Tibial nerve (tissue), 4 donors: Measurements from ENCODE around the gene MON2. TPM values are rescaled to one million over a fixed set of nuclear protein-coding genes. Genes with fewer than 3 reads are reported as not detected.

Source experiments
- DNase-seq, 2 donors: peaks; one replicate each; pipeline ENCODE4 v3.0.0-alpha.2; 2019; ENCODE audit warnings: low spot score in 2 of 2
- H3K27ac ChIP-seq, 4 donors: fragments of 200-600 bp; sonication (generic) in 3 of 4; one replicate each; pipeline ENCODE4 v1.5.1; 2017 to 2019; ENCODE audit warnings: mild to moderate bottlenecking in 1 of 4
- H3K27me3 ChIP-seq, 2 donors: fragments of 200-600 bp; sonication (generic) in 1 of 2; one replicate each; pipeline versions ENCODE4 v1.5.1 to v1.6.0; 2017 to 2019
- H3K36me3 ChIP-seq, 3 donors: fragments of 200-600 bp; sonication (generic); one replicate each; pipeline ENCODE4 v1.5.1; 2018 to 2019
- H3K4me1 ChIP-seq, 4 donors: fragments of 200-600 bp; sonication (generic) in 3 of 4; one replicate each; pipeline ENCODE4 v1.5.1; 2017 to 2019
- H3K4me3 ChIP-seq, 4 donors: fragments of 200-600 bp; sonication (generic) in 3 of 4; one replicate each; pipeline ENCODE4 v1.5.1; 2017 to 2019; ENCODE audit warnings: mild to moderate bottlenecking in 1 of 4, moderate library complexity in 1 of 4
- H3K9me3 ChIP-seq, 4 donors: fragments of 200-600 bp; sonication (generic) in 3 of 4; one replicate each; pipeline ENCODE4 v1.5.1; 2017 to 2019
- EP300 ChIP-seq, 2 donors: sonication (generic); formaldehyde crosslinking; IDR thresholded peaks; one replicate each; pipeline ENCODE4 v1.6.1; 2017; ENCODE audit warnings: antibody characterized with exemption in 2 of 2, mild to moderate bottlenecking in 1 of 2
- POLR2A ChIP-seq, 2 donors: fragments of 450-650 bp; IDR thresholded peaks; one replicate each; pipeline ENCODE4 v1.6.1; 2017; ENCODE audit warnings: antibody characterized with exemption in 2 of 2, mild to moderate bottlenecking in 2 of 2, moderate library complexity in 2 of 2
- WGBS, 2 donors: methylation state at CpG; one replicate each; pipeline ENCODE4 v1.1.5; 2018; 5-methylcytosine and 5-hydroxymethylcytosine counted together
- total RNA-seq, 4 donors: library from RNA; depleted of rRNA; stranded (reverse); fragments of >200 nt; gene quantifications; one replicate each; pipeline ENCODE4 v1.1.0, GENCODE V29; 2016
- TF ChIP-seq, protein P1 (sequence below), 5 experiments: fragments of 200-600 bp in 3 of 5; fragments of 450-650 bp in 2 of 5; sonication (generic) in 3 of 5; IDR thresholded peaks; one replicate each; pipeline ENCODE4 v1.5.1; 2016 to 2019; ENCODE audit warnings: antibody characterized with exemption in 5 of 5, mild to moderate bottlenecking in 3 of 5, moderate library complexity in 2 of 5

The MON2 gene
- total RNA-seq, 4 donors from 2014 or later = 70.2 to 134 (median 111) TPM

DNA sequence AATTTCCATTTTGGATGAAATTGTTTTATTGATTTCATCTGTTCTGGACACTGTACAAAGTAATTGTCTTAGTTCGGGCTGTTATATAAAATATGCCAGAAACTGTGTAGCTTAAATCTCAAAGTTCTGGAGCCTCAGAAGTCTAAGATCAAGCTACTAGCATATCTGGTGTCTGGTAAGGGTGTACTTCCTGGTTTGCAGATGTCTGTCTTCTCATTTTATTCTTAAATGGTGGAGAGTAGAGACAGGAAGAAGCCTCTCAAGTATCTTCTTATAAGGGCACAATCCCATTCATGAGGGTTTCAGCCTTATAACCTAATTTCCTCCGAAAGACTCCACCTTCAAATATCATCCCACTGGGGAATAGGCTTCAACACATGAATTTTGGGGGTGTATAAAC, 51.3 kb downstream of the MON2 start:
- Histone ChIP-seq H3K4me1 (peaks cover 0 to 4% (median 0%) of the 10 kb centered on the region in 4 donors), H3K4me3 (no peak overlapping the region), H3K9me3 (peaks cover 0 to 5% (median 0%) of the 10 kb centered on the region in 4 donors), H3K27me3 (no peaks in the 10 kb centered on the region), H3K27ac (peak overlapping the region in 1 of 4 donors; percentile 37), H3K36me3 (peaks cover 0 to 25% (median 0%) of the 10 kb centered on the region in 3 donors)
- TF ChIP-seq, protein P1, sequence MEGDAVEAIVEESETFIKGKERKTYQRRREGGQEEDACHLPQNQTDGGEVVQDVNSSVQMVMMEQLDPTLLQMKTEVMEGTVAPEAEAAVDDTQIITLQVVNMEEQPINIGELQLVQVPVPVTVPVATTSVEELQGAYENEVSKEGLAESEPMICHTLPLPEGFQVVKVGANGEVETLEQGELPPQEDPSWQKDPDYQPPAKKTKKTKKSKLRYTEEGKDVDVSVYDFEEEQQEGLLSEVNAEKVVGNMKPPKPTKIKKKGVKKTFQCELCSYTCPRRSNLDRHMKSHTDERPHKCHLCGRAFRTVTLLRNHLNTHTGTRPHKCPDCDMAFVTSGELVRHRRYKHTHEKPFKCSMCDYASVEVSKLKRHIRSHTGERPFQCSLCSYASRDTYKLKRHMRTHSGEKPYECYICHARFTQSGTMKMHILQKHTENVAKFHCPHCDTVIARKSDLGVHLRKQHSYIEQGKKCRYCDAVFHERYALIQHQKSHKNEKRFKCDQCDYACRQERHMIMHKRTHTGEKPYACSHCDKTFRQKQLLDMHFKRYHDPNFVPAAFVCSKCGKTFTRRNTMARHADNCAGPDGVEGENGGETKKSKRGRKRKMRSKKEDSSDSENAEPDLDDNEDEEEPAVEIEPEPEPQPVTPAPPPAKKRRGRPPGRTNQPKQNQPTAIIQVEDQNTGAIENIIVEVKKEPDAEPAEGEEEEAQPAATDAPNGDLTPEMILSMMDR (IDR thresholded peaks at IDR 0.05) = no peak
- TF ChIP-seq POLR2A (IDR thresholded peaks at IDR 0.05) (no peak), EP300 (IDR thresholded peaks at IDR 0.05) (no peak)
- 85 to 96% methylated on average over 2 of the region's 2 CpGs for WGBS, 2 donors
- DNase-seq = no peak

DNA sequence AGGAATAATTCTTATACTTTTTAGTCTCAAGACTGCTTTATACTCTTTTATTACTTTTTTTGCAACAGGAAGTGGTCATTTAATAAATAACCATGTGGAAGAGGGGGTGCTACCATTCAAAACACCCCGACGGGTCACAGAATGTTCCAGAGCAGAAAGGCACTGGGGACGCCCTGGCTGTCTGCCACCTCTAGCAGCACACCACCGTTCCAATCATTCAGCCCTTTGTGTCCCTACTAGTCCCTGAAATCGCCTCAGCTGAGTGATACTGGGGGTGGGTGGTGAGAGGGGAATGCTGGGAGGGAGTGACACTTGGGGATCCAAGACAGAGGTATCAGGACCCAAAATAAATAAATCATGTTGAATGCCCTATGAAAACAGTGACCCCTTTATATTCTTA, 52.4 kb downstream of the MON2 start:
- TF ChIP-seq, protein P1 (IDR thresholded peaks at IDR 0.05) = no peak
- TF ChIP-seq POLR2A (IDR thresholded peaks at IDR 0.05) (no peak), EP300 (IDR thresholded peaks at IDR 0.05) (no peak)
- Histone ChIP-seq H3K36me3 (peaks cover 0 to 21% (median 0%) of the 10 kb centered on the region in 3 donors), H3K4me3 (no peak overlapping the region), H3K9me3 (peaks cover 0 to 5% (median 0%) of the 10 kb centered on the region in 4 donors), H3K27me3 (no peaks in the 10 kb centered on the region), H3K4me1 (peaks cover 0 to 7% (median 0%) of the 10 kb centered on the region in 4 donors), H3K27ac (peak overlapping the region in 1 of 4 donors; percentile 37)
- no peak for DNase-seq
- WGBS, 2 donors = 57% methylated on average over 5 of the region's 5 CpGs

DNA sequence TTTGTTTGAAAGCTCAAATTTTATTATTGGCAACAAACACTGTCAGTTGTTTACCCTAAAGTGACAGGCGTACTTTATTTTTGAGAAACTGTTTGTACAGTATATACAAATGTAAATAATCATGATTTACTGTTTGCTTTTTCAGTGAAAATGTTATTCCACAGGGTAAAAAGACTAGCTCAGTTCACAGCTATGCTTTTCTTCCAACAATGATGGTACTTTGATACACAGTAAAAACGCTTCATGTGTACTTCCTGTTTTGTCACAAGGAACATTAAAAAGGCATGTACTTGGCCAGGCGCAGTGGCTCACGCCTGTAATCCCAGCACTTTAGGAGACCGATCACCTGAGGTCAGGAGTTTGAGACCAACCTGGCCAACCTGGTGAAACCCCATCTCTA, 53.7 kb downstream of the MON2 start:
- Histone ChIP-seq H3K36me3 (peaks cover 0 to 21% (median 0%) of the 10 kb centered on the region in 3 donors), H3K27me3 (no peaks in the 10 kb centered on the region), H3K27ac (no peak overlapping the region), H3K4me1 (peaks cover 0 to 7% (median 0%) of the 10 kb centered on the region in 4 donors), H3K9me3 (no peaks in the 10 kb centered on the region), H3K4me3 (no peak overlapping the region)
- TF ChIP-seq, protein P1 (IDR thresholded peaks at IDR 0.05) = no peak
- TF ChIP-seq EP300 (IDR thresholded peaks at IDR 0.05) = no peak
- no peak for TF ChIP-seq POLR2A (IDR thresholded peaks at IDR 0.05)
- no peak for DNase-seq
- WGBS, 2 donors = 86 to 91% methylated on average over 5 of the region's 5 CpGs

DNA sequence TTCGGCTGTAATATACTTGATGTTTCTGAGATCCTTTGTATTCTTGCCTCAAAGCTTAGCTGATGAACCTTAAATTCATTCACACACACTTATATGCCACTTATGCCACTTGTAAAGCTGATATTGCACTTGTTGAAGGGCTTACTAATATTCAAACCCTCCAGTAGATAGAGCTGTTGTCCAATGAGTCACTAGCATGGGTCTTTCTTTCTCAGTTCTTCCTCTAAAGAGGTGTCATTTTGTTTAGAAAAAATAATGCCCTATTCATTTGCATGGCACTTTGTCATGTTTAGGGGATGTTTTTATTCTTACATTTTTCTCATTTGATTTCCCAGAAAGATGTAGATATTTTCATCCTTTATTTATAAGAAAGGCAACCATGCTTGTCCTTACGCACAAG, 56.4 kb downstream of the MON2 start:
- H3K27ac ChIP-seq = no peak overlapping the region
- peaks cover 0 to 2% (median 0%) of the 10 kb centered on the region in 4 donors for H3K4me1 ChIP-seq
- H3K4me3 ChIP-seq = no peak overlapping the region
- H3K36me3 ChIP-seq = peaks cover 0 to 26% (median 0%) of the 10 kb centered on the region in 3 donors
- no peak for TF ChIP-seq POLR2A (IDR thresholded peaks at IDR 0.05)
- no peak for TF ChIP-seq EP300 (IDR thresholded peaks at IDR 0.05)
- TF ChIP-seq, protein P1 (IDR thresholded peaks at IDR 0.05) = no peak
- 82 to 88% methylated on average over 2 of the region's 2 CpGs for WGBS, 2 donors
- H3K9me3 ChIP-seq = no peaks in the 10 kb centered on the region
- no peaks in the 10 kb centered on the region for H3K27me3 ChIP-seq
- DNase-seq = no peak

DNA sequence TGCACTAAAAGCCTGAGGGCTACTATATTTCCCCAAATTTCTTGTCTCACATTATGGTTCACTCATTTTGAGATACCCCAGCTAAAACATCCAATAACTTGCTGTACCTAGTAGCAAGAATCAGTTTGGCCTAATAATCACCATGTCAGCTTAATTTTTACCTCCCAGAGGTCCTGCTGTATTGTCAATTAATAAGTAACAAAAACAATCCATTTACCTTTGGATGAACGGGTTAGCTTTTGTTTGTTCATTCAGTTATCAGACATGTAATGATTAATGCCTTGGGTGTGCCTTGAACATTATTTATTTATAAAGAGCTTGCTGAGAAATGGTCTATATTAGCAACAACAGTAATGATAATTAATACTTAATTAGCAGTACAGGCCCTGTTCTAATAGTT, 57.0 kb downstream of the MON2 start:
- WGBS, 2 donors = 76% methylated on average over 1 of the region's 1 CpG
- peaks cover 0 to 2% (median 0%) of the 10 kb centered on the region in 4 donors for H3K4me1 ChIP-seq
- TF ChIP-seq EP300 (IDR thresholded peaks at IDR 0.05) (no peak), POLR2A (IDR thresholded peaks at IDR 0.05) (no peak)
- TF ChIP-seq, protein P1 (IDR thresholded peaks at IDR 0.05) = no peak
- H3K36me3 ChIP-seq = peaks cover 0 to 20% (median 0%) of the 10 kb centered on the region in 3 donors
- no peaks in the 10 kb centered on the region for H3K27me3 ChIP-seq
- H3K9me3 ChIP-seq = no peaks in the 10 kb centered on the region
- DNase-seq = no peak
- no peak overlapping the region for H3K27ac ChIP-seq
- no peak overlapping the region for H3K4me3 ChIP-seq
